ENCODE results near the gene GRM8.

DNA sequence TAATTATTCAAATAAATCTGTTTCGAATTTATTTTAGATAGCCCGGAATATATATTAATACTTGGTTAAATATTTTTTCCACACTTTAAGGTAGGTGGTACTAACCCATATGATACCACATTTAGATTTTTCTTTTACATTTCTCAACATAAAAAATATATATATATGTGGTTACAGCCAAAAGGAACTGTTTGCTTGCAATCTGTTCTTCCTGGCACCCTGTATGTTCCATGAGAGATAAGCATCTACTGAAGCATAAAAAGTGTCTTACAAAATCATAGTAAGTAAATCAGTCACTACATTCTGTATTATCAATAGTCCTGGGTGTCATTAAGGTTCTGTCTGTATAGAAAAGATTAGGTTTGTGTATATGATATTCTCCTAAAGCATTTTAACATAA lies 726.8 kb downstream of the GRM8 start:
- TF ChIP-seq POLR2A (IDR thresholded peaks at IDR 0.05) = no peak
- TF ChIP-seq, protein P1, sequence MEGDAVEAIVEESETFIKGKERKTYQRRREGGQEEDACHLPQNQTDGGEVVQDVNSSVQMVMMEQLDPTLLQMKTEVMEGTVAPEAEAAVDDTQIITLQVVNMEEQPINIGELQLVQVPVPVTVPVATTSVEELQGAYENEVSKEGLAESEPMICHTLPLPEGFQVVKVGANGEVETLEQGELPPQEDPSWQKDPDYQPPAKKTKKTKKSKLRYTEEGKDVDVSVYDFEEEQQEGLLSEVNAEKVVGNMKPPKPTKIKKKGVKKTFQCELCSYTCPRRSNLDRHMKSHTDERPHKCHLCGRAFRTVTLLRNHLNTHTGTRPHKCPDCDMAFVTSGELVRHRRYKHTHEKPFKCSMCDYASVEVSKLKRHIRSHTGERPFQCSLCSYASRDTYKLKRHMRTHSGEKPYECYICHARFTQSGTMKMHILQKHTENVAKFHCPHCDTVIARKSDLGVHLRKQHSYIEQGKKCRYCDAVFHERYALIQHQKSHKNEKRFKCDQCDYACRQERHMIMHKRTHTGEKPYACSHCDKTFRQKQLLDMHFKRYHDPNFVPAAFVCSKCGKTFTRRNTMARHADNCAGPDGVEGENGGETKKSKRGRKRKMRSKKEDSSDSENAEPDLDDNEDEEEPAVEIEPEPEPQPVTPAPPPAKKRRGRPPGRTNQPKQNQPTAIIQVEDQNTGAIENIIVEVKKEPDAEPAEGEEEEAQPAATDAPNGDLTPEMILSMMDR (IDR thresholded peaks at IDR 0.05) = no peak

All from breast epithelium (tissue), 3 donors.